HEK293T (cell line): Measurements from ENCODE around the gene OR8S1.
"Not testable (repeated sequence)": the region's sequence is repeated elsewhere in the genome, so short reads cannot be mapped to it uniquely, and the experiment has no call there.

ENCODE experiments used
- ARNT ChIP-seq: fragments of 450-650 bp; IDR thresholded peaks from 2 replicates; pipeline ENCODE4 v1.6.1; 2017; ENCODE audit warnings: mild to moderate bottlenecking
- BHLHE40 ChIP-seq: fragments of 450-650 bp; IDR thresholded peaks from 2 replicates; pipeline ENCODE4 v1.6.1; 2016; ENCODE audit warnings: mild to moderate bottlenecking, moderate library complexity, borderline replicate concordance
- CTBP1 ChIP-seq: fragments of 450-650 bp; IDR thresholded peaks from 2 replicates; pipeline ENCODE4 v1.6.1; 2016; ENCODE audit warnings: borderline replicate concordance
- ELF4 ChIP-seq: fragments of 450-650 bp; IDR thresholded peaks from 2 replicates; pipeline ENCODE4 v1.6.1; 2017; ENCODE audit warnings: antibody characterized with exemption
- FOXA1 ChIP-seq: fragments of 450-650 bp; IDR thresholded peaks from 2 replicates; pipeline ENCODE4 v1.6.1; 2016; ENCODE audit warnings: mild to moderate bottlenecking
- FOXM1 ChIP-seq: fragments of 450-650 bp; IDR thresholded peaks from 2 replicates; pipeline ENCODE4 v1.6.1; 2017; ENCODE audit warnings: mild to moderate bottlenecking, borderline replicate concordance
- HDGF ChIP-seq: fragments of 450-650 bp; IDR thresholded peaks from 2 replicates; pipeline ENCODE4 v1.6.1; 2017; ENCODE audit warnings: antibody characterized with exemption, borderline replicate concordance
- L3MBTL2 ChIP-seq: fragments of 450-650 bp; conservative IDR thresholded peaks from 2 replicates; pipeline ENCODE4 v1.6.1; 2016; ENCODE audit warnings: mild to moderate bottlenecking
- LEF1 ChIP-seq: fragments of 450-650 bp; IDR thresholded peaks from 2 replicates; pipeline ENCODE4 v1.6.1; 2017; ENCODE audit warnings: mild to moderate bottlenecking, borderline replicate concordance
- NFRKB ChIP-seq: fragments of 450-650 bp; IDR thresholded peaks from 2 replicates; pipeline ENCODE4 v1.6.1; 2016; ENCODE audit warnings: mild to moderate bottlenecking, moderate library complexity
- SP1 ChIP-seq: fragments of 450-650 bp; IDR thresholded peaks from 2 replicates; pipeline ENCODE4 v1.6.1; 2017
- SUZ12 ChIP-seq: fragments of 450-650 bp; IDR thresholded peaks from 2 replicates; pipeline ENCODE4 v1.6.1; 2016; ENCODE audit warnings: mild to moderate bottlenecking
- TARDBP ChIP-seq: fragments of 450-650 bp; IDR thresholded peaks from 2 replicates; pipeline ENCODE4 v1.6.1; 2016
- ZNF384 ChIP-seq: fragments of 450-650 bp; IDR thresholded peaks from 2 replicates; pipeline ENCODE4 v1.6.1; 2016

GRCh38 chr12:48489456-48489855 lies 36.0 kb upstream of the OR8S1 start:
- TF ChIP-seq SP1, NFRKB, BHLHE40, HDGF, TARDBP, FOXA1, FOXM1, SUZ12, L3MBTL2, CTBP1, ARNT, ELF4, ZNF384, LEF1: not testable (repeated sequence)
